Measurements from ENCODE around the gene NKX2-4. TPM values are rescaled to one million over a fixed set of nuclear protein-coding genes. Genes with fewer than 3 reads are reported as not detected.

The NKX2-4 gene
- total and polyA plus RNA-seq, 9 of the 15 experiments (the other 6 are each of a cell fraction or from before 2014, with no cell fraction given) = not detected

DNA sequence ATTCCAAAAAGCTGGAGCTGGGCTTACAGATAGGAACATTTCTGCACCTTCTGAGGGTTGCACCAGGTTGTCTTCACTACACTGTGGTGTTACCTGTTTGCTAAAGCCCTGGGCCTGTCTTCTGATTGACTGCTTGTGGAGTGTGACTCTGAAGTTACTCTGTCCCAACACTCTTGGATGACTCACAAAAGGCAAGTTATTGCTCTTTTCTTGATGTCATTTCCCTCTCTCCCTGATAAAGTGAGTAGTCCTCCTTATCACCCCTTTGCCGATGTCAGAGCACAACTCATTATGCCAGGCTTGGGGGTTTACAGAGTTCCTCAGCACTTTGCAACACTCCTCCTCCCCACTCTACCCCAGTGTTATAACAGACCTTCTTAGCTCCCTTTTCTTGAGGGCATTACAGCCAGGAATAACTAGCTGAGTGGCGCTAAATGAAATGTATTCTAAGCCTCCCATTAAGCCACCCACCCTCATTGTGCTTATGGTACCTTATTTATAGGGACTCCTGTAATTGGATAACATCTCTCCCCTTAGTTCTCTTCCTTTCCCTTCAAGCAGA lies 36.1 kb upstream of the NKX2-4 start:
- Histone ChIP-seq H3K36me3 (ENCODE audit: control insufficient read depth, insufficient read depth, low read length) (no peaks in the 10 kb centered on the region), H3K9me1 (ENCODE audit: control insufficient read depth, insufficient read depth, low read length) (no peaks in the 10 kb centered on the region), H3K79me2 (ENCODE audit: control insufficient read depth, insufficient read depth, low read length) (no peaks in the 10 kb centered on the region), H3K9me3 (replicated peaks; ENCODE audit: control insufficient read depth, insufficient read depth, low read depth, low read length) (no peaks in the 10 kb centered on the region), H3K9ac (ENCODE audit: insufficient read depth in 1 of 2, low read depth in 2 of 2, low read length in 2 of 2) (no peak overlapping the region), H4K20me1 (replicated peaks; ENCODE audit: control insufficient read depth, insufficient read depth, low read length) (no peaks in the 10 kb centered on the region), H3K27ac (ENCODE audit: extremely low read depth, low read depth, low read length) (no peak overlapping the region), H2AFZ (ENCODE audit: low read depth, low read length) (no peak overlapping the region), H3K4me1 (replicated peaks in 1 of 2; ENCODE audit: control insufficient read depth in 2 of 2, insufficient read depth in 2 of 2, low read length in 2 of 2) (no peaks in the 10 kb centered on the region), H3K4me3 (no peak overlapping the region), H3K27me3 (ENCODE audit: control insufficient read depth in 2 of 2, insufficient read depth in 2 of 2, low read length in 2 of 2) (no peaks in the 10 kb centered on the region; a peak in 1 of 5 replicates), H3K4me2 (ENCODE audit: insufficient read depth, low read length) (no peak overlapping the region)
- ATAC-seq = no peak
- DNase-seq (ENCODE audit: extremely low read depth in 1 of 4, low spot score in 3 of 4) = peak in 2 of 4 experiments; percentile 7 to 8
- 0% methylated on average over 2 of the region's 2 CpGs for WGBS (ENCODE audit: insufficient coverage, low coverage, missing lambda C conversion rate)
- intact Hi-C loops (cut with micrococcal nuclease) = no loop called here
- ChIA-PET POLR2A (no interaction called here), CTCF (ENCODE audit: low intra/inter-chr PET ratio) (no interaction called here)
- FAIRE-seq = no peak
- BruUV-seq (replicated peaks) = no TSS peak
- in situ Hi-C loops (cut with MboI) = no loop called here
- TF ChIP-seq PHB (CRISPR knock-in tag; IDR thresholded peaks at IDR 0.05) = no peak
- no peak for TF ChIP-seq YBX1 (IDR thresholded peaks at IDR 0.05)
- no peak for TF ChIP-seq HIVEP1 (CRISPR knock-in tag; IDR thresholded peaks at IDR 0.05)
- TF ChIP-seq FOSL1 (tag; conservative IDR thresholded peaks at IDR 0.05) = peak; percentile 80
- TF ChIP-seq PHF20 (IDR thresholded peaks at IDR 0.05; ENCODE audit: partially characterized antibody) = no peak
- no peak for TF ChIP-seq HMG20A (CRISPR knock-in tag; conservative IDR thresholded peaks at IDR 0.05)
- TF ChIP-seq, protein P1, sequence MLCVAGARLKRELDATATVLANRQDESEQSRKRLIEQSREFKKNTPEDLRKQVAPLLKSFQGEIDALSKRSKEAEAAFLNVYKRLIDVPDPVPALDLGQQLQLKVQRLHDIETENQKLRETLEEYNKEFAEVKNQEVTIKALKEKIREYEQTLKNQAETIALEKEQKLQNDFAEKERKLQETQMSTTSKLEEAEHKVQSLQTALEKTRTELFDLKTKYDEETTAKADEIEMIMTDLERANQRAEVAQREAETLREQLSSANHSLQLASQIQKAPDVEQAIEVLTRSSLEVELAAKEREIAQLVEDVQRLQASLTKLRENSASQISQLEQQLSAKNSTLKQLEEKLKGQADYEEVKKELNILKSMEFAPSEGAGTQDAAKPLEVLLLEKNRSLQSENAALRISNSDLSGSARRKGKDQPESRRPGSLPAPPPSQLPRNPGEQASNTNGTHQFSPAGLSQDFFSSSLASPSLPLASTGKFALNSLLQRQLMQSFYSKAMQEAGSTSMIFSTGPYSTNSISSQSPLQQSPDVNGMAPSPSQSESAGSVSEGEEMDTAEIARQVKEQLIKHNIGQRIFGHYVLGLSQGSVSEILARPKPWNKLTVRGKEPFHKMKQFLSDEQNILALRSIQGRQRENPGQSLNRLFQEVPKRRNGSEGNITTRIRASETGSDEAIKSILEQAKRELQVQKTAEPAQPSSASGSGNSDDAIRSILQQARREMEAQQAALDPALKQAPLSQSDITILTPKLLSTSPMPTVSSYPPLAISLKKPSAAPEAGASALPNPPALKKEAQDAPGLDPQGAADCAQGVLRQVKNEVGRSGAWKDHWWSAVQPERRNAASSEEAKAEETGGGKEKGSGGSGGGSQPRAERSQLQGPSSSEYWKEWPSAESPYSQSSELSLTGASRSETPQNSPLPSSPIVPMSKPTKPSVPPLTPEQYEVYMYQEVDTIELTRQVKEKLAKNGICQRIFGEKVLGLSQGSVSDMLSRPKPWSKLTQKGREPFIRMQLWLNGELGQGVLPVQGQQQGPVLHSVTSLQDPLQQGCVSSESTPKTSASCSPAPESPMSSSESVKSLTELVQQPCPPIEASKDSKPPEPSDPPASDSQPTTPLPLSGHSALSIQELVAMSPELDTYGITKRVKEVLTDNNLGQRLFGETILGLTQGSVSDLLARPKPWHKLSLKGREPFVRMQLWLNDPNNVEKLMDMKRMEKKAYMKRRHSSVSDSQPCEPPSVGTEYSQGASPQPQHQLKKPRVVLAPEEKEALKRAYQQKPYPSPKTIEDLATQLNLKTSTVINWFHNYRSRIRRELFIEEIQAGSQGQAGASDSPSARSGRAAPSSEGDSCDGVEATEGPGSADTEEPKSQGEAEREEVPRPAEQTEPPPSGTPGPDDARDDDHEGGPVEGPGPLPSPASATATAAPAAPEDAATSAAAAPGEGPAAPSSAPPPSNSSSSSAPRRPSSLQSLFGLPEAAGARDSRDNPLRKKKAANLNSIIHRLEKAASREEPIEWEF (CRISPR knock-in tag; IDR thresholded peaks at IDR 0.05) = no peak
- TF ChIP-seq CREBBP (IDR thresholded peaks at IDR 0.05; ENCODE audit: low read depth, low read length) = no peak
- TF ChIP-seq JUND (IDR thresholded peaks at IDR 0.05; ENCODE audit: borderline replicate concordance, low read depth, low read length) = peak; percentile 20; the same call in 1 of the 2 replicates
- TF ChIP-seq JUND (tag; IDR thresholded peaks at IDR 0.05; ENCODE audit: borderline replicate concordance, low read depth, low read length) = no peak
- TF ChIP-seq MBD2 (IDR thresholded peaks at IDR 0.05; ENCODE audit: borderline replicate concordance, low read depth) = no peak
- TF ChIP-seq, protein P2, sequence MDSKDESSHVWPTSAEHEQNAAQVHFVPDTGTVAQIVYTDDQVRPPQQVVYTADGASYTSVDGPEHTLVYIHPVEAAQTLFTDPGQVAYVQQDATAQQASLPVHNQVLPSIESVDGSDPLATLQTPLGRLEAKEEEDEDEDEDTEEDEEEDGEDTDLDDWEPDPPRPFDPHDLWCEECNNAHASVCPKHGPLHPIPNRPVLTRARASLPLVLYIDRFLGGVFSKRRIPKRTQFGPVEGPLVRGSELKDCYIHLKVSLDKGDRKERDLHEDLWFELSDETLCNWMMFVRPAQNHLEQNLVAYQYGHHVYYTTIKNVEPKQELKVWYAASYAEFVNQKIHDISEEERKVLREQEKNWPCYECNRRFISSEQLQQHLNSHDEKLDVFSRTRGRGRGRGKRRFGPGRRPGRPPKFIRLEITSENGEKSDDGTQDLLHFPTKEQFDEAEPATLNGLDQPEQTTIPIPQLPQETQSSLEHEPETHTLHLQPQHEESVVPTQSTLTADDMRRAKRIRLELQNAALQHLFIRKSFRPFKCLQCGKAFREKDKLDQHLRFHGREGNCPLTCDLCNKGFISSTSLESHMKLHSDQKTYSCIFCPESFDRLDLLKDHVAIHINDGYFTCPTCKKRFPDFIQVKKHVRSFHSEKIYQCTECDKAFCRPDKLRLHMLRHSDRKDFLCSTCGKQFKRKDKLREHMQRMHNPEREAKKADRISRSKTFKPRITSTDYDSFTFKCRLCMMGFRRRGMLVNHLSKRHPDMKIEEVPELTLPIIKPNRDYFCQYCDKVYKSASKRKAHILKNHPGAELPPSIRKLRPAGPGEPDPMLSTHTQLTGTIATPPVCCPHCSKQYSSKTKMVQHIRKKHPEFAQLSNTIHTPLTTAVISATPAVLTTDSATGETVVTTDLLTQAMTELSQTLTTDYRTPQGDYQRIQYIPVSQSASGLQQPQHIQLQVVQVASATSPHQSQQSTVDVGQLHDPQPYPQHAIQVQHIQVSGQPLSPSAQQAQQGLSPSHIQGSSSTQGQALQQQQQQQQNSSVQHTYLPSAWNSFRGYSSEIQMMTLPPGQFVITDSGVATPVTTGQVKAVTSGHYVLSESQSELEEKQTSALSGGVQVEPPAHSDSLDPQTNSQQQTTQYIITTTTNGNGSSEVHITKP (IDR thresholded peaks at IDR 0.05; ENCODE audit: partially characterized antibody) = peak; percentile 75
- no peak for TF ChIP-seq SLC30A9 (CRISPR knock-in tag; IDR thresholded peaks at IDR 0.05)
- no peak for TF ChIP-seq U2AF1 (optimal IDR thresholded peaks at IDR 0.05; ENCODE audit: low read depth, low read length)
- TF ChIP-seq CBFA2T3 (IDR thresholded peaks at IDR 0.05) = peak; percentile 20; the same call in 1 of the 2 replicates
